HCT116 (cell line): ENCODE measurements around the gene FAIM2. TPM values are rescaled to one million over a fixed set of nuclear protein-coding genes. Genes with fewer than 3 reads are reported as not detected.

Experiments used
- ATAC-seq: fragments of 200-7000 bp; cut with Tn5 transposase; 2 replicates; pipeline ENCODE4 v1.9.1; 2020; ENCODE audit warnings: mild to moderate bottlenecking, moderate library complexity
- BruUV-seq: library from RNA; stranded (reverse); fragments of 400-500 nt; replicated peaks from 2 replicates; lab custom pipeline; 2021; lab: Mats Ljungman, UMichigan
- CTCF ChIA-PET: fragments of 300-600 bp; sonication (Branson Sonifier 250); formaldehyde crosslinking; loops from one replicate; lab custom pipeline; 2021; ENCODE audit warnings: antibody characterized with exemption; lab: Charles Lee
- POLR2A ChIA-PET: fragments of 300-600, 350-600 bp; sonication (Branson Sonifier 250); formaldehyde crosslinking; loops from one replicate; lab custom pipeline; 2021; ENCODE audit warnings: antibody characterized with exemption; lab: Charles Lee
- RAD21 ChIA-PET, 2 experiments: fragments of 300-600 bp; sonication (Branson Sonifier 250); formaldehyde crosslinking; loops; one replicate each; lab custom pipeline; 2023; ENCODE audit warnings: low total read pairs in 2 of 2; ENCODE audit not compliant: uncharacterized antibody in 2 of 2, unreplicated experiment in 2 of 2, low non-redundant PET in 1 of 2; lab: Charles Lee
- DNase-seq: peaks from one replicate; pipeline ENCODE4 v3.0.0-alpha.2; 2010; ENCODE audit warnings: low read depth, low spot score
- H2AFZ ChIP-seq: fragments of 200-600 bp; shearing (Covaris generic), sonication (generic); 2 replicates; pipeline ENCODE4 v1.6.1; 2017; ENCODE audit warnings: low read depth, mixed run types, mixed read lengths, antibody characterized with exemption, low read length; ENCODE audit not compliant: poor library complexity, severe bottlenecking
- H3K27ac ChIP-seq: 2 replicates; pipeline ENCODE4 v1.5.1; 2012; ENCODE audit warnings: low read depth, low read length
- H3K27me3 ChIP-seq: fragments of 200-600 bp; sonication (generic); 2 replicates; pipeline ENCODE4 v1.6.1; 2016; ENCODE audit warnings: mixed run types, low read length, mixed read lengths; ENCODE audit not compliant: insufficient read depth
- H3K36me3 ChIP-seq, 2 experiments: fragments of 200-500 bp in 1 of 2; fragments of 200-600 bp in 1 of 2; sonication (Bioruptor generic) in 1 of 2; sonication (generic) in 1 of 2; 2 replicates each; pipeline versions ENCODE4 v1.5.1 to v1.6.1; 2014 to 2016; ENCODE audit warnings: low read length in 2 of 2, inconsistent platforms in 1 of 2, mixed read lengths in 1 of 2, mixed run types in 1 of 2; ENCODE audit not compliant: insufficient read depth in 2 of 2, control insufficient read depth in 1 of 2
- H3K4me1 ChIP-seq, 2 experiments: fragments of 200-600 bp in 1 of 2; sonication (generic) in 1 of 2; 2 replicates each; pipeline versions ENCODE4 v1.5.1 to v1.6.1; 2012 to 2017; ENCODE audit warnings: low read length in 2 of 2, inconsistent platforms in 1 of 2, mild to moderate bottlenecking in 1 of 2, mixed read lengths in 1 of 2, mixed run types in 1 of 2, moderate library complexity in 1 of 2; ENCODE audit not compliant: insufficient read depth in 2 of 2, control insufficient read depth in 1 of 2
- H3K4me2 ChIP-seq: fragments of 200-600 bp; sonication (generic); 2 replicates; pipeline ENCODE4 v1.6.1; 2017; ENCODE audit warnings: mixed run types, low read length, mixed read lengths
- H3K4me3 ChIP-seq, 2 experiments: fragments of 200-600 bp in 1 of 2; sonication (generic) in 1 of 2; replicated peaks in 1 of 2; 2 replicates each; pipeline ENCODE4 v1.5.1; 2011 to 2016; ENCODE audit warnings: low read length in 2 of 2, control low read depth in 1 of 2, low read depth in 1 of 2, mild to moderate bottlenecking in 1 of 2, mixed read lengths in 1 of 2, mixed run types in 1 of 2
- H3K79me2 ChIP-seq: fragments of 200-600 bp; sonication (generic); 2 replicates; pipeline ENCODE4 v1.6.1; 2017; ENCODE audit warnings: mild to moderate bottlenecking, mixed run types, low read length, moderate library complexity, mixed read lengths; ENCODE audit not compliant: insufficient read depth
- H3K9ac ChIP-seq: fragments of 200-600 bp; sonication (generic); 2 replicates; pipeline ENCODE4 v1.6.1; 2016; ENCODE audit warnings: low read length, mixed read lengths
- H3K9me2 ChIP-seq: fragments of 200-600 bp; sonication (generic), shearing (Covaris generic); 2 replicates; pipeline ENCODE4 v1.6.1; 2017; ENCODE audit warnings: mixed run types, mild to moderate bottlenecking, moderate library complexity; ENCODE audit not compliant: insufficient read depth
- H3K9me3 ChIP-seq, 2 experiments: fragments of 200-500 bp in 1 of 2; fragments of 200-600 bp in 1 of 2; sonication (Bioruptor generic) in 1 of 2; sonication (generic) in 1 of 2; 2 replicates each; pipeline ENCODE4 v1.6.1; 2014 to 2017; ENCODE audit warnings: low read length in 2 of 2, mixed read lengths in 2 of 2, inconsistent platforms in 1 of 2, low read depth in 1 of 2, mild to moderate bottlenecking in 1 of 2, mixed run types in 1 of 2, moderate library complexity in 1 of 2; ENCODE audit not compliant: control insufficient read depth in 1 of 2, insufficient read depth in 1 of 2
- H4K20me1 ChIP-seq: fragments of 200-600 bp; sonication (generic), shearing (Covaris generic); 2 replicates; pipeline ENCODE4 v1.6.1; 2017; ENCODE audit warnings: mixed run types, mild to moderate bottlenecking, moderate library complexity; ENCODE audit not compliant: insufficient read depth
- CEBPB ChIP-seq: IDR thresholded peaks from 2 replicates; pipeline ENCODE4 v1.6.1; 2012; ENCODE audit warnings: low read depth
- EZH2phosphoT487 ChIP-seq: fragments of 200-600 bp; IDR thresholded peaks from 2 replicates; pipeline ENCODE4 v1.6.1; 2018; ENCODE audit warnings: antibody characterized with exemption, borderline replicate concordance
- JUND ChIP-seq: IDR thresholded peaks from 2 replicates; pipeline ENCODE4 v1.6.1; 2012
- POLR2AphosphoS5 ChIP-seq: IDR thresholded peaks from 2 replicates; pipeline ENCODE4 v1.6.1; 2011; ENCODE audit warnings: mild to moderate bottlenecking, low read depth, low read length, moderate library complexity
- SIN3A ChIP-seq: IDR thresholded peaks from 2 replicates; pipeline ENCODE4 v1.6.1; 2012; ENCODE audit warnings: low read depth
- SRF ChIP-seq: IDR thresholded peaks from 2 replicates; pipeline ENCODE4 v1.6.1; 2012; ENCODE audit warnings: low read depth
- TCF7L2 ChIP-seq: IDR thresholded peaks from 2 replicates; pipeline ENCODE4 v1.7.0; 2011; ENCODE audit warnings: borderline replicate concordance, inconsistent platforms; ENCODE audit not compliant: insufficient read depth, insufficient read length; ENCODE audit errors: extremely low read depth
- ZFX ChIP-seq: fragments of 450-650 bp; IDR thresholded peaks from 2 replicates; pipeline ENCODE4 v1.6.1; 2017
- ZNF274 ChIP-seq: fragments of 200-500 bp; sonication (Bioruptor generic); IDR thresholded peaks from 2 replicates; pipeline ENCODE4 v1.6.1; 2014; ENCODE audit warnings: mild to moderate bottlenecking, low read depth, low read length, inconsistent platforms
- intact Hi-C: fragments of 100-400 bp; cut with micrococcal nuclease; formaldehyde crosslinking; loops from 2 replicates; pipeline ENCODE4 v1.10.0; 2022
- total RNA-seq: library from RNA; stranded (reverse); gene quantifications from one replicate; pipeline ENCODE4 v1.2.1, GENCODE V29; 2021; ENCODE audit not compliant: unreplicated experiment
- TF ChIP-seq, protein P1 (sequence below): IDR thresholded peaks from 2 replicates; pipeline ENCODE4 v1.6.1; 2012; ENCODE audit warnings: low read depth

Gene FAIM2
- total RNA-seq, 1 experiment from 2014 or later = not detected

GRCh38 chr12:49865109-49865781, 38.5 kb downstream of the FAIM2 start:
- no peaks in the 10 kb centered on the region for H3K9me3 ChIP-seq
- TF ChIP-seq SIN3A (no peak), SRF (no peak), CEBPB (no peak), TCF7L2 (no peak), JUND (no peak), ZFX (no peak), EZH2phosphoT487 (no peak), POLR2AphosphoS5 (no peak), ZNF274 (no peak)
- TF ChIP-seq, protein P1, sequence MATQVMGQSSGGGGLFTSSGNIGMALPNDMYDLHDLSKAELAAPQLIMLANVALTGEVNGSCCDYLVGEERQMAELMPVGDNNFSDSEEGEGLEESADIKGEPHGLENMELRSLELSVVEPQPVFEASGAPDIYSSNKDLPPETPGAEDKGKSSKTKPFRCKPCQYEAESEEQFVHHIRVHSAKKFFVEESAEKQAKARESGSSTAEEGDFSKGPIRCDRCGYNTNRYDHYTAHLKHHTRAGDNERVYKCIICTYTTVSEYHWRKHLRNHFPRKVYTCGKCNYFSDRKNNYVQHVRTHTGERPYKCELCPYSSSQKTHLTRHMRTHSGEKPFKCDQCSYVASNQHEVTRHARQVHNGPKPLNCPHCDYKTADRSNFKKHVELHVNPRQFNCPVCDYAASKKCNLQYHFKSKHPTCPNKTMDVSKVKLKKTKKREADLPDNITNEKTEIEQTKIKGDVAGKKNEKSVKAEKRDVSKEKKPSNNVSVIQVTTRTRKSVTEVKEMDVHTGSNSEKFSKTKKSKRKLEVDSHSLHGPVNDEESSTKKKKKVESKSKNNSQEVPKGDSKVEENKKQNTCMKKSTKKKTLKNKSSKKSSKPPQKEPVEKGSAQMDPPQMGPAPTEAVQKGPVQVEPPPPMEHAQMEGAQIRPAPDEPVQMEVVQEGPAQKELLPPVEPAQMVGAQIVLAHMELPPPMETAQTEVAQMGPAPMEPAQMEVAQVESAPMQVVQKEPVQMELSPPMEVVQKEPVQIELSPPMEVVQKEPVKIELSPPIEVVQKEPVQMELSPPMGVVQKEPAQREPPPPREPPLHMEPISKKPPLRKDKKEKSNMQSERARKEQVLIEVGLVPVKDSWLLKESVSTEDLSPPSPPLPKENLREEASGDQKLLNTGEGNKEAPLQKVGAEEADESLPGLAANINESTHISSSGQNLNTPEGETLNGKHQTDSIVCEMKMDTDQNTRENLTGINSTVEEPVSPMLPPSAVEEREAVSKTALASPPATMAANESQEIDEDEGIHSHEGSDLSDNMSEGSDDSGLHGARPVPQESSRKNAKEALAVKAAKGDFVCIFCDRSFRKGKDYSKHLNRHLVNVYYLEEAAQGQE = no peak
- H3K27ac ChIP-seq = no peak overlapping the region
- no TSS peak for BruUV-seq
- intact Hi-C loops = loop anchor here (5.0 kb wide), 2 partner anchors 102 to 192 kb away; partner anchors contain the start of gene ASIC1
- no peaks in the 10 kb centered on the region for H3K9me2 ChIP-seq
- H2AFZ ChIP-seq = no peak overlapping the region
- ATAC-seq (no peak), DNase-seq (no peak)
- no peak overlapping the region for H3K4me3 ChIP-seq
- H3K9ac ChIP-seq = no peak overlapping the region
- CTCF ChIA-PET = interaction anchor here (1.7 to 3.3 kb wide), 5 partner anchors 17 to 311 kb away, joined by 5 to 26 read pairs (median 7); no protein-coding TSS in a partner anchor
- peaks cover 0 to 11% of the 10 kb centered on the region in 2 experiments; a peak in 1 of 4 replicates for H3K4me1 ChIP-seq
- no peaks in the 10 kb centered on the region for H3K27me3 ChIP-seq
- no peaks in the 10 kb centered on the region for H3K79me2 ChIP-seq
- RAD21 ChIA-PET = interaction anchor here in 1 of 2 experiments (1.2 kb wide), 1 partner anchor 80 kb away, joined by 4 read pairs; no protein-coding TSS in a partner anchor
- H3K4me2 ChIP-seq = no peak overlapping the region
- POLR2A ChIA-PET = no interaction called here
- no peaks in the 10 kb centered on the region for H4K20me1 ChIP-seq
- H3K36me3 ChIP-seq = no peaks in the 10 kb centered on the region
